GM18861 (cell line): ENCODE measurements around the gene NFX1.

ENCODE experiments used
- ATAC-seq: cut with Tn5 transposase; IDR thresholded peaks from one replicate; pipeline ENCODE4 v1.9.1; 2021; ENCODE audit not compliant: unreplicated experiment

The NFX1 gene

DNA sequence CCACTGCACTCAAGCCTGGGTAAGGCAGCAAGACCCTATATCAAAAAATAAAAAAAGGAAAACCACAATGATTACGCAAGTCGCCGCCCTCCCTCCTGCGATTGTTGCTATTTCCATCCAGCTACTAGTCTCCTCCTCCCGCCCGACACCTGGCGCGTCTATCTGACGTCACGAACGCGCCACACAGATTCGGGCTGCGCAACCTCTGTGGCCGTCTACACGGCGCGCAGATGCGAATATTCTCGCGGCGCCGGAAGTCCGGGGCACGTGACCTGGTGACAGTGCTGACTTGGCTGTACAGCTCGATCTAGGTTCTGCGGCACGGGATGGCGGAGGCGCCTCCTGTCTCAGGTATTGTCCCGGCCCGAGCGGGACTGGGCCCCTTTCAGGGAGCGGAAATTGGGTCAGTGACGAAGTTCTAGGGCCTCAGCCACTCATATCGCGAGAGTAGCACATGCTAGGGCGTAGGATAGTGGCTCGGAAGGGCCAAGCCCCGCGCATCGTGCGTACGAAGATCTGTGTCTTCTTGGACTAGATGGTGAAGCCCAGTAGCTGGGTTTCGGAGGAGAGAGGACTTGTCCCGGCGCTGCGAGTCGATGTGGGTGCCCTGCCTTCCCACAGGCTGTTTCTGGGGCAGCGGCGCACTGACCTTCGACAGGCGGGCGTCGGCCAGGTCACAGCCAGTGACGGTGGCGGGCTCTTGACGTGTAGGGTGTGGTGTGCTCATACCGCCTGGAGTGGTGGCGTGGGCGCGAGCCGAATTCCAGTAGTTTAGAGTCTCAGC, at the start of gene NFX1:
TSS of gene NFX1 (plus strand) at position 270 of the 784 bp plus-strand sequence. CDS start at position 327, 57 bp downstream.
- peak; percentile 82 for ATAC-seq

DNA sequence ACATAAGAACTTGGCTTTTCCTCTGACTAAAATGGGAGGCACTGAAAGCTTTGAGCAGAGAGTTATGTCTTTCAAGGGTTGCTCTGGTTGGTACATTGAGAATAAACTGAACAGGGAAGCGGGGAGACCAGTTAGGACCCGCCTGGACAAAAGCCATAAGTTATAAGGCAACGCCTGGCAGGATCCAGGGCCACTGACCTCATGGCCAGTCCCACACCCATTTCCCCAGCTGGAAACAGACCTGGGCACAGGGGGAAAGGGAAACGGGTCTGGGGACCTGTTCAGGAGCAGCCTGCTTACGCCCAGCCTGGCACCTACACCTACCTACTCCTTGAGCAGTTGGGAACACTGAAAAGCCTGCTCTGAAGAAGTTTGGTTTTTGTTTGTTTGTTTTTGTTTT, 49.0 kb upstream of the NFX1 start:
- ATAC-seq = no peak

DNA sequence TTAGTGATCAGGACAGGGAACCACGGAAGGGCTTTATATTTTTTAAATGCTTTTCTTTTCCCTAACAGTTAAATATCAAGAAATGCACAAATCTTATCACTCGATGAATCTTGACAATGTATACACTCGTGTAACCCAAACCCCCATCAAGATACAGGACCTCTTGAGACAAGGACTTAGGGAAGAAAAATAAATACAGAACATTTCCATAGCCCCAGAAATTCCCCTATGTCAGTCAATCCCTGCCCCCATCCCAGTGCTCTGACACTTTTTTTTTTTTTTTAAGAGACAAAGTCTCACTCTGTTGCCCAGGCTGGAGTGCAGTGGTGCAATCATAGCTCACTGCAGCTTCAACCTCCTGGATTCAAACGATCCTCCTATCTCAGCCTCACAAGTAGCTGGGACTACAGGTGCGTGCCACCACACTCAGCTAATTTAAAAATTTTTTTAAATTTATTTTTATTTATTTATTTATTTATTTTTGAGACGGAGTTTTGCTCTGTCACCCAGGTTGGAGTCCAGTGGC, 47.6 kb upstream of the NFX1 start:
- ATAC-seq = no peak

DNA sequence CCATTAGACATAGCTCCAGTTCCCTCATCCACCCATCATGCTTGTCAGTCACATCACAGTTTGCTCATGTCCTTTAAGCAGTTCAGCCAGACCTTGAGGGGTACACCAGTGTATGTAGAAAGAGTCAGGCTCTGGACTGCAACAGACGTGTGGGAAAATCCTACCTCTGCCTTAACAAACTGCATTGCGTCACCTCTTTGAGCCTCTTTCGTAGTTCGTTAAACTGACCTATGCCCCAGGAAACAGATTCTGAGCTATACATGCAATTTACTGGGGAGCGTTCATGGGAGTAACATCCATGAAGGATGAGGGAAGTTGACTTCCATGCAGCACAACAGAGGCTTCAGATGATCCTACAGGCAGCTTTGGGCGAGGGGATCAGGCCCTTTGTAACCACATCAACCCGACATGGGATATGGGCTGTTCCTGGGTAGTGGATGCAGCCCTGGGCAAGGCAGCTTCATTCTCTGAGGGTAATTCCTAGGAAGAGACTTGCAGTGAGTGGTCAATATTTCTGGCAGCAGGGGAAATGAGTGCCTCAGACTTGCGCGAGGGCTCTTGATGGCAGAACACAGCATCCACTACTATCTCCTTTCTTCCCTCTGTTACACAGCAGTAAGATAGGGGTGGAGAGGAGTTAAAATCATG, 46.1 kb upstream of the NFX1 start:
- ATAC-seq = no peak

DNA sequence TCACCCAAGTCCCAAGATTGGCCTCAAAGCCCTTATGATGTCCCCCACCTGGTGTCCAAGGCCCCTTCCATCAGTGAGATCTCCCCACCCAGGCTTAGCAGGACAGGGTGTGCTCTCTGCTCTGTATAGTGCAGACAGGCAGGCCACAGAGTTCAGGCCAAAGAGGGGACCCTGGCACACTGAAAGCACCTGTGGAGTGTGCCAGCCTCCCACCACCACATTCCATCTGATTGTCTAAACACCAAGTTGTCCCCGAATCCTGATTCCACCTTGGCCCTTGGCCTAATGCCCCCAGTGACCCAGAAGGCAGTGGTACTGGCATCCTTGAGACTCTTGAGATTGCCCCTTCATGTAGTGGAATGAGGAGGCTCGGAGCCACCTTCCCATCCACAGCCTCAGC, 45.0 kb upstream of the NFX1 start:
- ATAC-seq = no peak

DNA sequence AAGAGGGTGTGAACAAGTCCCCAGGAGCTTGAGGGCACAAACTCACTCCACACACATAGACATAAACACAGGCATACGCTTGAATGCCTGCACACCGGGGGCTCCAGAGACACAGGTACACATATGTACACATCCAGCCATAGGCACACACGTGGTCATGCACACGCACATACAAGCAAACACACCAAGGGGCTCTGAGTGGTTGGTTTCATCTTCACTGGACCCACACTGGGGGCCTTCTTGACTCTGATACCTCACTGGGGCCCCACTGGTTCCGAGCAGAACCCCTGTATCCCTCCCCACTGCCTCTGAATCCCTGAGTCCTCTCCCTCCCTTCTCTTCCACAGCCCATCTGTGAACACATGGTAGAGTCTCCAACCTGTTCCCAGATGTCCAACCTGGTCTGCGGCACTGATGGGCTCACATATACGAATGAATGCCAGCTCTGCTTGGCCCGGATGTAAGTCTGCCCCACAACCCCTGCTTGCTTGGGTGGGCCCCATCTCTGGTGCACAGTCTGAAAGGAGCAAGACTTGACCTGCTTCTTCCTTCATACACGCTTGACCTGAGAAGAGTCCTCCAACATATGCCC, 44.0 kb upstream of the NFX1 start:
- ATAC-seq = no peak

DNA sequence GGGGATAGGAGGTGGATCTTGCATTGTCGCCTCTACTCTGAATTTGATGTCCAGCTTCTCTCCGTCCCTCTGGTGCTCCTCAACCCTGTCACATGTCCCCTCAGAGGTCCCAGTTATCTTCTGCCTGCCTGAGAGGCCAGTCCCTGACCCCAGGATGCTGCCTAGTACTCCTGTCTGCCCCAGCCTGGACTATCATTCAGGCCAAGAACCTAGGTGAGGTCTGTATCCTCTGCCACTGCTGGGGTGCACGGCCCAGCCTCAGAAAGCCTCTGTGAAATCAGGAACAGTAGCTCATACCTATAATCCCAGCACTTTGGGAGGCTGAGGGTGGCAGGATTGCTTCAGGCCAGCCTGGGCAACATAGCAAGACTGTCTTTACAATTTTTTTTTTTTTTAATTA, 41.7 kb upstream of the NFX1 start:
- no peak for ATAC-seq

DNA sequence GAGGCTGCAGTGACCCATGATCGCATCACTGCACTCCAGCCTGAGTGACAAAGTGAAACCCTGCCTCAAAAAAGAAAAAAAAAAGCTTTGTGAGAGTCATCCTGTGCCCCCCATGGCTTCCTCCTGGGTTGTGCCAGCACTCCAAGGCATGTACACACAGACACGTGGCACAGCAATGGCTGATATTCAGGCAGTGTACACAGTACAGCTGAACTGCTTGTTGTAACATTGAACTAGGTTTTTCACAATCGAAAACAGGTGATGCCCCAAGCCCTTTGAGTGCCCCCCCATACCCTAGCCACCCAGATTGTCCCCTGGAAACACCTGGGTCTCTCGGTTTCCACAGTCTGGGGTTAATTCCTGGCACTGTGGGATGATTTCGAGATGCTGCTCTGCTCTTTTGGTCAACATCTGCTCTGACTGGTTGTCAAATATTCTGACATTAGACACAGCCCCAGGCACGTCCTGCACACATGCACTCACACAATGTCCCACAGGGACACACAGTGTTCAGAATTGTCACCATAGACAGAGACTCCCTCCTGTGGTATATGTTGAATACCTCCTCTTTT, 41.1 kb upstream of the NFX1 start:
- ATAC-seq = no peak

DNA sequence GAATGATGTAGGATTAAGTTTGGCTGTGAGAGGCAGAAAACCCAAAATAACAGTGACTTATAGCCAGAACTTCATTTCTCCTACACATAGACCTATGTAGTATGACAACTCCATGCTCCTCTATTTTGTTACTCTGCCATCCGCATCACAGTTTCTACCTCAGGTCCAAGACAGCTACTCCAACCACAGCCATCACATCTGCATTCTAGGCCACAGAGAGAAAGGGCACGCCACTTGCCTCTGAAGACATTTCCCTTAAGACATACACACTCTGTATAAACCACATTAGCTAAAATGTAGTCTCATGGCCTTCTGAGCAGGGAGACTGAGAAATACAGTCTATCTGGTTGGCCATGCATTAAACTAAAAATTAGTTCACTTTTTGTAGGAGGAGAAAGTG, 40.3 kb upstream of the NFX1 start:
- no peak for ATAC-seq

DNA sequence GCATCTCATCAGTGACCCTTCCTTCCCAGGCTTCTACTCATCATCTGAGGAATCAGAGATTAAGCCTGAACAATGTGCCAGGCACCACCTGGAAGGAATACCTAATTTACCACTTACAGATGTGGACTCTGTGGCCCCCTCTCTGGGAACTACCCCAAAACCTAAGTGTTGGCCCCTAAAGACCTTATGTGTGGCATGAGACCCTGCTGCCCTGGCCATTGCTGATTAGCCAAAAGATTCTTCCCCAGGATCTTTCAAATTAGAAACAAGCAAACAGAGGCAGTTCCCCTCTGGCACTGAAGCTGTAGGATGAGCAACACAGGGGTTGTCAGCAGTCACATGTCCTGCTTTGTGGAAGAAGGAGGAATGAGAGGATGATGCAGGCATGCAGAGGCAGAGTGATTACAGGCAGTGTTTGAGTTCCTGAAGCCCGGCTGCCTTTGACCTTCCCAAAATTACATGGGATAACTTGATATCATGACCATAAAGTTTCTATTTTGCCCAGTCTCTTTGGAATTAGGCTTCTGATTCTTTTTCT, 39.8 kb upstream of the NFX1 start:
- no peak for ATAC-seq

DNA sequence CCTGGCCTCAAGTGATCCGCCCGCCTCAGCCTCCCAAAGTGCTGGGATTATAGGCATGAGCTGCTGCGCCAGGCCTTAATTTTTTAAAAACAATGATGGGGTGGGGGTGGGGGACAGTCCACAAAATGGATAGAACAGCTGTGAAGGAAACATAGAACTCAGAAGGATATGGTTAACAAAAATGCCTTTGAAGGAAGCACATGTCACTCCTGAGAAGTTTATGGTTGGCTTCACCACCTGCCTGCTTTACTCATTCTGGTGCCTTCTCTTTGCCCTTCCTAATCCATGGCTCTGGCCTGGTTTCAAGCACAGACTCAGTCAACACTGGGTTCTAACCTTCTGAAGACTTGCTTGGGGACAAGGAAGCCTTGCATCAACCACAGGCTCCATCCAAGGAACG, 36.1 kb upstream of the NFX1 start:
- no peak for ATAC-seq

DNA sequence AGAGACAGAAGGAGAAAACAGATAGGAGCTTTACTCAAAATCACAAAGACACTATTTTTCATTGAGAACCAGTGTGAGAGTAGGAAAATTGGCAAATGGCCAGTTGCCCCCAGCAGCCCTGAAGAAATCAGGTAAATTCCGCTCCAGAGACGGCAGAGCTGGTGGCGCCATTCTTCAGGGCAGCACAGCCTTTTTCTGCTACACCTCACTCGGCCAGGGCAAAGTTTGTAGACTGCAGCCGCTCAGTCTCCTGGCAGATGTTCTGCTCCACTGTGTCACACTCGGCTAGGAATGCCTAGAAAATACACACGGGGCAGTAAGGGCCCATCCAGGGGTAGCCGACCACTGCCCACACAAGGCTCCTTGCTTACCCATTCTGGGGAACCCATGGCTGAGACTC, 35.3 kb upstream of the NFX1 start:
- no peak for ATAC-seq

DNA sequence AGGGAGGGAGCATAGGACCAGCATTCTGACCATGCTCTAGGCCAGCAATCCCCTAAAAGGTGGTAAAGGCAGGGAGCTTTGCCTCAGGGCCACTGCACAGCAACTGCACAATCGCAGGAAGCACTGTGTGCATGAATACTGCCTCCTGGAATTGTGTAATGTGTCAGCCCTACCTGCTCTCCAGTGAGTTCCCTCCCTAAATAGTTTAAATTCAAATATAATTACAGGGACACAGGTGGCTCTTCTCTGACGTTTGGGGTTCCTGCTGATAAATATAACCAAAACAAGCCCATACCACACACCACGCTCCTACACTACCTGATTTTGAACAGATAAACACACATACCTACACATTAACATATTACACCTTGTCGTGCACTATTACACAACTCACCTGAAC, 34.8 kb upstream of the NFX1 start:
- no peak for ATAC-seq

DNA sequence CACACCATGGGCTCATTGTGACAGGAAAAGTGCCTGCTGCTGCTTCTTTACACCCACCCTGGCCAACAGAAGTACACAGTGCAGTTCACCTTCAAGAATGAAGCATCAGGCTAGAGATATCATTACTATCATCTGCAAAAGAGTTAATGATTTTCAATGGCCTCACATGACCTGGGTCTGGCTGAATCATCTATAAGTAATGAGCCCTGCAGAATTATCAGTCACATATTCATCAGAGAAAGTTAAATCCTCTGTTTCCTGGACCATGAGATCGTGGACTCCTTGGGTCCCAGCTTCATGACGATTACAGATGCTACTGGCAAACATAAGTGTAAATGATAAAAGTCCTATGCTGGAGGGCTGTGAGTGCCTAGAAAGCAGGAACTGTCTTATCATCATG, 34.1 kb upstream of the NFX1 start:
- ATAC-seq = no peak

DNA sequence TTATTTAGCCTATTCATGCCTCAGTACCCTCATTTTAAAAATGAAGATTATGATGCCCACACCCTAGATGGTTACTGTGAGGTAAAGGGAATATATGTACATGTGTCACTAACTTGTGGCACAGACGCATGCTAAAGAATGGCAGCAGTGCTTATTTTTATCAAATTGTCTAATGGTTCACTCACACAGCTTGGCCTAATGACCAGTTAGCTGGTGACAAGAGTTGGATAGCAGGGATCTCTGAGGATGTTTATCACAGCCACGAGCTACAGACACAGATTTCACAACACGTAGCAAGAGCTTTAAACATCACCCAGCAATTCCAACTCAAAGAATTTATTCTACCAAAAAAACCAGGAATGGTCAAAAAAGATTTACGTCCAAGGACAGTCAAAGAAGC, 33.0 kb upstream of the NFX1 start:
- no peak for ATAC-seq

DNA sequence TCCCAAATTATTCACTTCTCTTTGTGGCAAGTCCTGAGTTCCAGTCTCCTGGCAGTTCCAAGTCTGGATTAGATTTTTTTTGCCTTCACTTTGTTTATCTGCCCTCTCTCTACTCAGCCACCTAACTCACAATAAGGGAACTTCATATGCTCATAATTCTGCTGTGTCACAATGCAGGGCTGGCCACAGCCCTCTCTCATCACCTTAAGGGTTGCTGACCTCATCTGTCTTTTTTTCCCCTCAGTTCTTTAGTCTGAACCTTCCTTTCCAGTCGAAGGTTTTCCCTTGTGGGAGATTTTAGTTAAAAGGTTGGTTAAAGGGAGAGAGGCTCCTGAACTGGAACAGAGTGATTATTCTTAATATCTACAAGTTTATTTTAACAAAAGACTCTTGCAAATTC, 29.9 kb upstream of the NFX1 start:
- ATAC-seq = no peak

DNA sequence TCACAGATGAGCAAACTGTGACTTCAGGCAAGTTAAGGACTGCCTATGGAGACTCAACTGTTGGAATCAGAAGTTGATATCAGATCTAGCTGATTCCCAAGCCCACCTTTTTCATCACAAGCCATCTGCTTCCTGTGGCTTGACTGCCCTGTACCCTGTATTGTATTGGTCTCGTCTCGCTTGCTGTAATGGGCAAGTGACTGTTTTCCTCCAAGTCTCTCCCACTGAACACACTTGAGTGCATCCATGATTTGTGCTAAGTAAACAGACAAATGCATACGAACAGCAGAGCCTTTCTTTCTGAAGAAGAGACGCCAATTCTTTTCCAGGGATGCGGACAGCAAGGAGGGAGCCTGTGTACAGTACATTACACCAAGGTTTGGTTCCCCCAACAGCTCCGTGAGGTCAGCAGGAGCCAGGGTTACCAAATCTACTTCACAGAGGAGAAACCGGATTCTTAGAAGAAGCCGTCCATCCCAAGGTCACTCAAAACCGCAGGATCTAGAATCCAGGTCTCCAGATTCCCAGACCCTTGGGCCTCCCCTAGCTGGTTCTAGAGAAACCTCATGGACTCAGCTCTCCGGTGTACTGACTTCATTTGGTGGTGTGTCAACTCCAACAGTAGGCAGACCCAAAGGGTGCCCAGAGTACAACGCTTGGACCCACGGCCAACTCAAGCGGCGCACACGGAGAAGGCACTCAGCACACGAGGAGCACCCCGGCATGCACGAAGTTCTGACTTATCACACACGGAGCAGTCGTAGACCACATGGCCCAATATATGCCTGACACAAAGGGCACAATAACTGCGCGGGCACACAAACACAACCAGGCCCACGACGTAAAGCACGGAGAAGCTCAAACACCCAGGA, 26.9 kb upstream of the NFX1 start:
- ATAC-seq = no peak

DNA sequence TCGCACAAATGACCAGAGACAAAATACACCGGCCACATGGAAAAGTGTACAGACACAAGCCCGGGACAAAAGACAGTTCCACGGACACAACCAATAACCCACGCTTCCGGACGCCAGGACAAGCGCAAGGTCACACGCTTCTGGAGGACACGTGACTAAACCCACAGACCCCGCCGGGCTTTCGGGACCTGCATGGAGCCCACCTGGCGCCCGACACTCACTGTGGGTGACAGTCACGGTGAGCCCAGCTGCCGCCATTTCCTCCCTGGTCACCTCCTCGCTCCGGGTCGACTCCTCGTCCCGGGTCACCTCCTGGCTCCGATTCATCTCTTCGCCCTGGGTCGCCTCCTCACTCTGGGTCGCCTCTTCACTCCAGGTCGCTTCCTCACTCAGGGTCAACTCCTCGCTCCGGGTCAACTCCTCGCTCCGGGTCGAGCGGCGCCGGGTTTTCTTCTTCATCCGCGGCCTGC, 26.3 kb upstream of the NFX1 start:
- peak; percentile 15 for ATAC-seq

DNA sequence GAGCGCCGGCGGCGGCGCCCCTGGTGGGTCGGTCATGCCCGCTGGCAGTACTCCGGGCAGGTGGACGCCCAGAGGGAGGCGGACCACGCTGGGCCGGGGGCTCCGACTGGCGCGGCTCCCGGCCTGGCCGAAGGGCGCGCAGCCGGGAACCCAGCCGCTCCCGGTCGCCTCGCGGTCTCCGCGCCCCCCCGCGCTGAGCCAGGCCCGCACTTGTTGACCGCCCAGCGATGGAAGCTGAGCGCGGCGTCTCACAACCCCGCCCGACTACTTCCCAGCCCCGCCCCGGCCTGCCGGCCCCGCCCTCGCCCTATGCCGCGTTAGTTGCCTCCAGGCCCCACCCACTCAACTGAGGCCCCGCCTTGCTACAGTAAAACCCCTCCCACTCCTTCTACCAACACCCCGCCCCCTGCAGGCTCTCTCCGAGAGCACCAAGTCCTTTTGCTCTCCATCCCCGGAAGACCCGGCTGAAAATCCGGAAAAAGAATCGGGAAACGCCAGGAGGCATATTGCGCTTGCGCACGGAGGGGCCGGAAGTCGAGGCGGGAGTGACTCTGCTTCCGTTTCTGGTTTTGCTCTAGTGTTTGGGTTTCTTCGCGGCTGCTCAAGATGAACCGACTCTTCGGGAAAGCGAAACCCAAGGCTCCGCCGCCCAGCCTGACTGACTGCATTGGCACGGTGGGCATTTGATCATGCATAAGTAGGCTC, 25.7 kb upstream of the NFX1 start, which contains the start of the genes BAG1 and CHMP5:
TSS of gene BAG1 (minus strand) at position 236 of the 705 bp plus-strand sequence.
TSS of gene CHMP5 (plus strand) at position 577 of the 705 bp plus-strand sequence. CDS start at position 607, 30 bp downstream.
- ATAC-seq = peak; percentile 69
